Measurements from ENCODE around the gene PBX2.
"Not testable (repeated sequence)": the region's sequence is repeated elsewhere in the genome, so short reads cannot be mapped to it uniquely, and the experiment has no call there.

PBX2 gene

GRCh38 chr6:32196682-32197616 lies 6.9 kb upstream of the PBX2 start:
- peaks cover 50% of the 10 kb centered on the region for H3K4me1 Mint-ChIP-seq
- H3K9me3 Mint-ChIP-seq, result no peaks in the 10 kb centered on the region
- ATAC-seq (replicated peaks; ENCODE audit: extremely low read depth, poor library complexity, severe bottlenecking) (no peak), DNase-seq (ENCODE audit: low spot score in 2 of 2) (no peak)
- peaks cover 22% of the 10 kb centered on the region for H3K36me3 Mint-ChIP-seq (ENCODE audit: insufficient read depth)
- peak overlapping the region; percentile 98 for H3K27ac Mint-ChIP-seq (ENCODE audit: low read depth)
- H3K4me3 Mint-ChIP-seq, result peak overlapping the region; percentile 98
- no peaks in the 10 kb centered on the region for H3K27me3 Mint-ChIP-seq

- DNase-seq (ENCODE audit: low spot score in 2 of 2) (peak; percentile 42 to 44), ATAC-seq (replicated peaks; ENCODE audit: extremely low read depth, poor library complexity, severe bottlenecking) (peak; percentile 82)
- Mint-ChIP-seq H3K27ac (ENCODE audit: low read depth) (peak overlapping the region; percentile 98), H3K27me3 (no peaks in the 10 kb centered on the region), H3K9me3 (no peaks in the 10 kb centered on the region), H3K4me1 (peaks cover 58% of the 10 kb centered on the region), H3K36me3 (ENCODE audit: insufficient read depth) (peaks cover 25% of the 10 kb centered on the region), H3K4me3 (peak overlapping the region; percentile 98)
Observed at GRCh38 chr6:32195902-32196681, 6.1 kb upstream of the PBX2 start.

GRCh38 chr6:32195652-32195901 lies 5.6 kb upstream of the PBX2 start:
- Mint-ChIP-seq H3K4me3 (peak overlapping the region; percentile 98), H3K27ac (ENCODE audit: low read depth) (peak overlapping the region; percentile 98), H3K27me3 (no peaks in the 10 kb centered on the region), H3K4me1 (peaks cover 61% of the 10 kb centered on the region), H3K36me3 (ENCODE audit: insufficient read depth) (peaks cover 25% of the 10 kb centered on the region), H3K9me3 (no peaks in the 10 kb centered on the region)
- DNase-seq (ENCODE audit: low spot score in 2 of 2), result peak; percentile 96 to 98
- peak; percentile 84 for ATAC-seq (replicated peaks; ENCODE audit: extremely low read depth, poor library complexity, severe bottlenecking)

- Mint-ChIP-seq H3K9me3 (no peaks in the 10 kb centered on the region), H3K4me1 (peaks cover 61% of the 10 kb centered on the region), H3K36me3 (ENCODE audit: insufficient read depth) (peaks cover 25% of the 10 kb centered on the region), H3K27ac (ENCODE audit: low read depth) (peak overlapping the region; percentile 98), H3K4me3 (peak overlapping the region; percentile 98), H3K27me3 (no peaks in the 10 kb centered on the region)
- peak; percentile 8 for ATAC-seq (replicated peaks; ENCODE audit: extremely low read depth, poor library complexity, severe bottlenecking)
- DNase-seq (ENCODE audit: low spot score in 2 of 2), result no peak
Observed at GRCh38 chr6:32194825-32195651, 5.0 kb upstream of the PBX2 start.

- Mint-ChIP-seq H3K4me1 (peaks cover 62% of the 10 kb centered on the region), H3K27ac (ENCODE audit: low read depth) (no peak overlapping the region), H3K36me3 (ENCODE audit: insufficient read depth) (peaks cover 26% of the 10 kb centered on the region)
Observed at GRCh38 chr6:32194388-32194787, 4.4 kb upstream of the PBX2 start.

GRCh38 chr6:32193096-32193495 lies 3.1 kb upstream of the PBX2 start:
- H3K27me3 Mint-ChIP-seq; ATAC-seq (replicated peaks; ENCODE audit: extremely low read depth, poor library complexity, severe bottlenecking); DNase-seq (ENCODE audit: low spot score in 2 of 2); H3K9me3 Mint-ChIP-seq: not testable (repeated sequence)
- Mint-ChIP-seq H3K4me3 (peak overlapping the region; percentile 98), H3K4me1 (peaks cover 73% of the 10 kb centered on the region), H3K27ac (ENCODE audit: low read depth) (peak overlapping the region; percentile 98), H3K36me3 (ENCODE audit: insufficient read depth) (peaks cover 37% of the 10 kb centered on the region)

More at GRCh38 chr6:32194388-32194787, 4.4 kb upstream of the PBX2 start:
- Mint-ChIP-seq H3K4me3 (peak overlapping the region; percentile 98), H3K9me3 (no peaks in the 10 kb centered on the region), H3K27me3 (no peaks in the 10 kb centered on the region)
- DNase-seq (ENCODE audit: low spot score in 2 of 2) (no peak), ATAC-seq (replicated peaks; ENCODE audit: extremely low read depth, poor library complexity, severe bottlenecking) (no peak)

GRCh38 chr6:32192608-32193039 lies 2.6 kb upstream of the PBX2 start, which contains the start of gene GPSM3:
Gene GPSM3, minus strand, starts transcription at chr6:32192643. Its CDS starts 130 bp downstream, at chr6:32192513.
- no peaks in the 10 kb centered on the region for H3K9me3 Mint-ChIP-seq
- no peak for ATAC-seq (replicated peaks; ENCODE audit: extremely low read depth, poor library complexity, severe bottlenecking)

GRCh38 chr6:32191696-32192607 lies 1.9 kb upstream of the PBX2 start:
- H3K36me3 Mint-ChIP-seq (ENCODE audit: insufficient read depth), result peaks cover 47% of the 10 kb centered on the region
- peaks cover 81% of the 10 kb centered on the region for H3K4me1 Mint-ChIP-seq
- no peaks in the 10 kb centered on the region for H3K9me3 Mint-ChIP-seq
- peak overlapping the region; percentile 98 for H3K27ac Mint-ChIP-seq (ENCODE audit: low read depth)
- H3K4me3 Mint-ChIP-seq, result peak overlapping the region; percentile 98
- DNase-seq (ENCODE audit: low spot score in 2 of 2) (no peak), ATAC-seq (replicated peaks; ENCODE audit: extremely low read depth, poor library complexity, severe bottlenecking) (no peak)
- H3K27me3 Mint-ChIP-seq, result no peaks in the 10 kb centered on the region

More at GRCh38 chr6:32192608-32193039, 2.6 kb upstream of the PBX2 start, which contains the start of gene GPSM3:
- Mint-ChIP-seq H3K4me3 (peak within 1 kb of the TSS; percentile 98), H3K36me3 (ENCODE audit: insufficient read depth) (peaks cover 41% of the 10 kb centered on the region), H3K27me3 (no peaks in the 10 kb centered on the region), H3K27ac (ENCODE audit: low read depth) (peak within 1 kb of the TSS; percentile 98), H3K4me1 (peaks cover 76% of the 10 kb centered on the region)
- DNase-seq (ENCODE audit: low spot score in 2 of 2), result peak in 1 of 2 donors; percentile 23

GRCh38 chr6:32190911-32191677 lies 1.1 kb upstream of the PBX2 start:
- ATAC-seq (replicated peaks; ENCODE audit: extremely low read depth, poor library complexity, severe bottlenecking), result no peak
- no peak for DNase-seq (ENCODE audit: low spot score in 2 of 2)
- Mint-ChIP-seq H3K36me3 (ENCODE audit: insufficient read depth) (peaks cover 50% of the 10 kb centered on the region), H3K4me1 (peaks cover 81% of the 10 kb centered on the region), H3K27me3 (no peaks in the 10 kb centered on the region), H3K9me3 (no peaks in the 10 kb centered on the region), H3K27ac (ENCODE audit: low read depth) (peak overlapping the region; percentile 98), H3K4me3 (peak overlapping the region; percentile 98)

GRCh38 chr6:32189742-32190053 lies 304 bp downstream of the PBX2 start:
- Mint-ChIP-seq H3K36me3 (ENCODE audit: insufficient read depth) (peaks cover 49% of the 10 kb centered on the region), H3K4me3 (peak overlapping the region; percentile 98), H3K4me1 (peaks cover 76% of the 10 kb centered on the region), H3K9me3 (no peaks in the 10 kb centered on the region), H3K27ac (ENCODE audit: low read depth) (peak overlapping the region; percentile 98), H3K27me3 (no peaks in the 10 kb centered on the region)
- no peak for ATAC-seq (replicated peaks; ENCODE audit: extremely low read depth, poor library complexity, severe bottlenecking)
- DNase-seq (ENCODE audit: low spot score in 2 of 2), result no peak

All from central memory CD8-positive, alpha-beta T cell (primary cell).